GM18508 (cell line): ENCODE measurements around the gene GPX4.

Experiments used
- ATAC-seq: cut with Tn5 transposase; IDR thresholded peaks from one replicate; pipeline ENCODE4 v1.9.1; 2021; ENCODE audit warnings: moderate number of reproducible peaks; ENCODE audit not compliant: insufficient read depth, unreplicated experiment

GPX4 gene

DNA sequence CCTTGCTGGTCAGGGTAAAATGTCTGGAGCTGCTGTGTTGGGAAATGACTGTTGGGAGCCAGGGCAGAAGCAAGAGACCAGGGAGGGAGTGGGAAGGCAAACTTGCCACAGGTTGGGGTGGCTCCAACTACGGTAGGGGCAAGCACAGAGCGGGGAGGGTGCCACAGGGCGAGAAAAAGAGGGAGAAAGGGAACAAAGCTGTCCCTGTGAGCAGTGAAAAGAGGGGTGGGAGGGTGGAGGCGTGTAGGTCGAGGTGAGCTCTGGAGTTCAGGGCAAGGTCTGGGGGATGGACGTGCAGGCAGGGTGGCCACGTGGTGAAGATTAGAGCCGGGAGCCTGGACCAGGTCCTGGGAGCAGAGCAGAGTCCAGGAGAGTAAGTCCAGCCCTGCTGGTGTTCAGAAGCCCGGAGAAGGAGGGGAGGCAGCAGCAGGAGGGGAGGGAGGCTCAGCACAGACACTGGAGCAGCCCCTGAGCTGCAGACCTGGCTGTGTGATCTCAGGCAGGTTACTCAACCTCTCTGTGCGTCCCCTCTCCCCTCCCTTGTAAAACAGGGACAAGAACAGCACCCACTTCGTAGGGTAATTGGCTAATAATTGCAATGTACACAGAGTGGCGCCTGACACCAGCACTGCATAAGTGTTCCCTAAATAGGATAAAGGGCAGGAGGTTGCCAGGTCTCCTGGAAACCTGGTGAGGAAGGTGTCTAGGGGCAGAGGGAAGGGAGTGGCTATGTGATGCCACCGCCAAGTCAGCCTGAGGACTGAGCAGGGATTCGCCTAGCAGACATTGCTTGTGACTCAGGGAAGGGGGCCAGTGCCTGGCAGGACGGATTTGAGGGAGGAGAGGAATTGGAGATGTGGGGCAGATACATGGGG is 5.4 kb upstream of the GPX4 start:
- no peak for ATAC-seq

DNA sequence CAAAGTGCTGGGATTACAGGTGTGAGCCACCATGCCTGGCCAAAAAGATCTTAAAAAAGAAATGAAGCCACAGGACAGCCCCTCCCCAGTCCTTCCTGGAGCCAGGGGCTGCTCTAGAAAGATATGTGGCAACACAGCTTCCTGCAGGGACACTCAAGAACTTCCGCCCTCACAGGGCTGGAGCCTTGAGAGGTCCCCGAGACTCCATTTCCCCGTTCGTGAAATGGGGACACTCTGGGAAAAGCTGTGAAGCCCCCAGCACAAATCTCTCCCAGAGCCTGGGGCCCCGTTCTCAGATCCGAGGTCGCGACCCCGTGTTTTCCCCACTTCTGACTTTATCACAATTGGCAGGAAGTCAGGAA is 2.5 kb upstream of the GPX4 start:
- ATAC-seq = no peak

DNA sequence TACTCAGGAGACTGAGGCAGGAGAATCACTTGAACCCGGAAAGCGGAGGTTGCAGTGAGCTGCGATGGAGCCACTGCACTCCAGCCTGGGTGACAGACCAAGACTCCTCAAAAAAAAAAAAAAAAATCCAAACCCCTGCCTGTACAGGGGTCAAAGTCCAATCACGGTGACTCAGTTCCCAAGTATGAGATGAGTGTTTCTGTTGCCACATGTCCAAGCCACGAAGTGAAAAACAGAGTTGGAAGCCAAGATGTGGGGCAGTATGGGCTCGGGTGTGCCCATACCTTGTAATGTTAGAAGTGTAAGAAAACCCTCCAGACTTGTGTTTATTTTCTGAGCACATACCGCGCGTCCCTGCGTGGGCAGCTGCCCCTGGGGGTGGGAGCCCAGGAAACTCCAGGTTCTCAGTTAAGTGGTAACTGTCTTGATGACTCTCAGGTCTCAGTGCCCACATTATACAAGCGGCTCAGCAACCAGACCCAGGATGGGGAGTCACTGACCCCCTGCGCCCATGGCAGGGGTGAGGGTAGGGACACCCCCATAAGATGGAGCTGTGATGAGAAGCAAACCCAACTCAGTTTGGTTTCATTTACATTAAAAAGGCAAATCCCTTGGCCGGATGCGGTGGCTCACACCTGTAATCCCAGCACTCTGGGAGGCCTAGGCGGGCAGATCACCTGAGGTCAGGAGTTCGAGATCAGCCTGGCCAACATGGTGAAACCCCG is 1.2 kb upstream of the GPX4 start:
- ATAC-seq = no peak

DNA sequence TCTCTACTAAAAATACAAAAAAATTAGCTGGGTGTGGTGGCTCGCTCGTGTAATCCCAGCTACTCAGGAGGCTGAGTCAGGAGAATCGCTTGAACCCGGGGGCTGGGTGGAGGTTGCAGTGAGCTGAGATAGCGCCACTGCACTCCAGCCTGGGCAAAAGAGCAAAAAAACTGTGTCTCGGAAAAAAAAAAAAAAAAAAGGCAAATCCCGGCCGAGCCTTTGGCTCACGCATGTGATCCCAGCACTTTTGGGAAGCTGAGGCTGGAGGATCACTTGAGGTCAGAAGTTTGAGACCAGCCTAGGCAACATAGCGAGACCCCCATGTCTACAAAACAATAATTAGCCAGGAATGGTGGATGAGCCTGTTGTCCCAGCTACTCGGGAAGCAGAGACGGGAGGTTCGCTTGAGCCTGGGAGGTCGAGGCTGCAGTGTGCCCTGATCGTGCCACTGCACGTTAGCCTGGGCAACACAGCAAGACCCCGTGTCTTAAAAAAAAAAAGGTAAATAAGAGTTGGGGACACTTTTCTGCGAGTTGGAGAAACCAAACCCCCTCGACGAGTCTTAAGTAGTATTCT is 574 bp upstream of the GPX4 start:
- ATAC-seq = peak; percentile 2

DNA sequence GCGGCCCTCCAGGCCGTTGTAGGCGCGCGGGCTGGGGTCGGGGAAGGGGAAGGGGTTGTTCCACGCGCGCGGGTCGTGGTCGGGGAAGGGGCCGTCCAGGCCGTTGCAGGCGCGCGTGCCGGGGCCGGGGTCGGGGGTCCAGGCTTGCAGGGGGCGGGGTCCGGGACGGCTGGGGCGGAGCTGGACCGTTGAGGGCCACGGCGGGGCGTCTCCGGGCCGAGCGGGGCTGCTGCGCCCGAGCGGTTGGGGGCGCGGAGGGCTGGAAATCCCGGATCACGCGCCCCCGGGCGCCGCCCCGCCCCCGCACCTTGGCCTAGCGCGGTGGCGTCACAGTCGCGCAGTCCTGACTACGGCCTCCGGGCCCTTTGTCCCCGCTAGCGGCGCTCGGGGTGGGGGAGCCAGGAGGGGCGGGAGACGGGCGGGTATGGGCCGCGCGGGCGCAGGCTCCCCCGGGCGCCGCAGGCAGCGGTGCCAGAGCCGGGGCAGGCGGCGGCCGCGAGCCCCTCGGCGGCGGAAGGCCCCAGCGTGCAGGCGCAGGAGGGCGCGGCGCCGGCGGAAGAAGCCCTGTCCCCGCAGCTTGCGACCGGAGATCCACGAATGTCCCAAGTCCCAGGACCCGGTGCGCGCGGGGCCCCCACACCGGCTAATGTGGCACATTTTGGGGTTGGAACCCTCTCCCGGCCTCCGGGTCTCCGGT is 665 bp downstream of the GPX4 start:
- ATAC-seq = no peak

DNA sequence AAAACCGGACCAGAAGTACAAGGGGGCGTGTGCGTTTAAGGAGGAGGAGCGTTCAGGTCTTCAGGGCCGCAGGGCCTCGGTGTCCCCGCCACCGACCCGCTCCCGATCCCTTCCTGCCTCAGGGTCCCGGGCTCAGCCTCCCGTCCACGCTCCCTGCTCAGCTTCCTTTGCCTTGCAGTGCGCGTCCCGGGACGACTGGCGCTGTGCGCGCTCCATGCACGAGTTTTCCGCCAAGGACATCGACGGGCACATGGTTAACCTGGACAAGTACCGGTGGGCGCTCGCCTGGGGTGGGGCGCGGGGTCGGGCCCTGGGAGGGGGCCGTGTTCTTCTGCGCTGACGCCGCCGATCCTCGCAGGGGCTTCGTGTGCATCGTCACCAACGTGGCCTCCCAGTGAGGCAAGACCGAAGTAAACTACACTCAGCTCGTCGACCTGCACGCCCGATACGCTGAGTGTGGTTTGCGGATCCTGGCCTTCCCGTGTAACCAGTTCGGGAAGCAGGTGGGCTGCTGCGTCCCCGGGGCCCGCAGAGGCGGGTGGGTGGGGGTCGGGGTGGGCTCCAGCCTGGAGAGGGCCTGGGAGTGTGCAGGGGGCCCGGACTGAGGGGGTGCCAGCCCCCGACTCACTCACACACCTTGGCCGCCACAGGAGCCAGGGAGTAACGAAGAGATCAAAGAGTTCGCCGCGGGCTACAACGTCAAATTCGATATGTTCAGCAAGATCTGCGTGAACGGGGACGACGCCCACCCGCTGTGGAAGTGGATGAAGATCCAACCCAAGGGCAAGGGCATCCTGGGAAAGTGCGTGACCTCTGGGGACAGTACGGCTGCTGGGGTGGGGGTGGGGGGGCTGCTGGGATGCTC is 1.4 kb downstream of the GPX4 start:
- ATAC-seq = no peak

DNA sequence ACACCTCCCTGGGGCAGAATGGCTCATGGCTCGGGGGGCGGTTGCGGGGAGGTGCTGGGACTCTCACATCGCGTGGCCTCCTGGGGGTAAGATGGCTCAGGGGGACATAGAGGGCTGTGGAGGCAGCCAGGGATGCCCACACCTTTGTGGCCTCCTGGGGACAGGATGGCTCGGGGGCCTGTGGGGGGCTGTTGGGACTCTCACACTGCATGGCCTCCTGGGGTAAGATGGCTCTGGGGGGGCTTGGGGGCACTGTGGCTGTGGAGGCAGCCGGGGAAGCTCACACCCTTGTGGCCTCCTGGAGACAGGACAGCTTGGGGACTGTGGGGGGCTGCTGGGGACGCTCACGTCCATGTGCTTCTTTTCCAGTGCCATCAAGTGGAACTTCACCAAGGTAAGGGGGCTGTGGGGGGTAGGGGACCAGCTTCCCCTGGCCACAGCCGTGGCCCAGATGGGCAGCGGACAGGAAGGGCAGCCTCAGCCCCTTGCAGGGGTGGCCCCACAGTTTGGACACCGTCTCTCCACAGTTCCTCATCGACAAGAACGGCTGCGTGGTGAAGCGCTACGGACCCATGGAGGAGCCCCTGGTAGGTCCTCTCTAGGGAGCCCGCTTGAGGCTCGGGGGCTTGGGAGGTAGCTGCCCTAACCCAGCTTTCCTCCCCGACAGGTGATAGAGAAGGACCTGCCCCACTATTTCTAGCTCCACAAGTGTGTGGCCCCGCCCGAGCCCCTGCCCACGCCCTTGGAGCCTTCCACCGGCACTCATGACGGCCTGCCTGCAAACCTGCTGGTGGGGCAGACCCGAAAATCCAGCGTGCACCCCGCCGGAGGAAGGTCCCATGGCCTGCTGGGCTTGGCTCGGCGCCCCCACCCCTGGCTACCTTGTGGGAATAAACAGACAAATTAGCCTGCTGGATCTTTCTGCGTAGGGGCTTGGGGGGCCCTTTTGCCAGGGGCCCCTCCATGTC is 2.4 kb downstream of the GPX4 start:
- ATAC-seq = no peak

DNA sequence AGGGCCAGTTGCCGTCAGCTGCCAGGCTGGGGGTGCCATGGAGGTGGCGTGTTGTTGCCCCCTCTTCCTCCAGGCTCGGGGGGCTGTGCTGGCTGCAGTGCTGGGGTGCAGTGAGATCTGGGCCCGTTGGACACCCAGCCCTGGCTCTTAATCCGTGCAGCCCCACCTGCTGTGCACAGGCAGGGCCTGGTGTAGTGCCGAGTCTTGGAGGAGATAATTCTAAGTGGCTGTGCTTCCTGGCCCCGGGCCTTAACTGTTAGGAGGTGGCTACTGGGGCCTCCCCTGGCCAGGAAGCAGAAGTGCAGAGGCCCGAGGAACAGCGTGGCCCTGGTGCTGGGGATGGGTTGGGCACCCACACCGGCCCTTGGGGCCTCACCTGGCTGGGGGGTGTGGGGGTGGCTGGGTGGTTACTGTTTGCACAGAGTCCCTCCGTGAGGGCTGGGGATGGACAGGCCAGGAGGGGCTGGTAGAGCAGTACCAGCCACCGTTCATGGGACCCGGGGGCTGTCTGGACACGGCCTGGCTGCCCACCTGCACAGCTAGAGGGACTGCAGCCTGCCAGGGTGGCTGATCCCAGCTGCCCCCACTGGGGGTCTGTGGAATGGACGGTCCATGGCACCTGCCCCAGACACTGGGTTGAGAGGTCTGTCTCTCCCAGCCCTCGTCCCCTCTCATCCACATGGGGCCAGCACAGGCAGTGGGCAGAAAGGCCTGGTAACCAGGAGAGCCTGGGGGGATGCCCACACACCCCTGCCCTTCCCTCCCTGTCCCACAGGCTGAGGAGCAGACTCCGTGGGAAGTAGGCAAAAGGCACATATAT is 3.3 kb downstream of the GPX4 start:
- ATAC-seq = no peak

DNA sequence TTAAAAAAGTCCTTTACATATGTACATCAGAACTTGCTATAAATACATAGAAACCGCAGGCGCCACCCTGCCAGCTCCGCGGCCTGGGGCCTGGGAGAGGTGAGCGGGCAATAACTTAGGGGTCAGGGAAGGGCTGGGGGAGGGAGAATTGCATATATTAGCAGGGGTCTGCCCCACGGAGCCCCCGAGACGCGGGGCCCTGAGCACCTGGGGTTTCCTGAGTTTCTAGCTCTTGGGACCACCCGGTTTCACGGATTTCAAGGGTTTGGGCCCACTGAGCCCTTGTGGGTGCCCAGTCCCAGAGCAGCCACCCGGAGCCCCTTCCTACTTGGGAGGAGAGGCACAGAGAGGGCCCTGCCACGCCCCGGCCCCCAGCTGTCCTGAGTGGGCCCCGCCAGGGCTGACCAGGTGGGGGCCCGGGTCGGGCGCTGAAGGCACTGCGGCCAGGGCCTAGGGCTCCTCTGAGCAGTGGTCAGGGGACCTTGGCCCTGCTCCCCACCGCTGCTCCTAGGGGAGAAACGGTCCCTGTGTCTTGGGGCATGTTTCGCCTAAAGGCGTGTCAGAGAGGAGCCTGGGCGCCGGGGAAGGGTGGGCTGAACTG is 4.0 kb downstream of the GPX4 start:
- ATAC-seq = no peak

DNA sequence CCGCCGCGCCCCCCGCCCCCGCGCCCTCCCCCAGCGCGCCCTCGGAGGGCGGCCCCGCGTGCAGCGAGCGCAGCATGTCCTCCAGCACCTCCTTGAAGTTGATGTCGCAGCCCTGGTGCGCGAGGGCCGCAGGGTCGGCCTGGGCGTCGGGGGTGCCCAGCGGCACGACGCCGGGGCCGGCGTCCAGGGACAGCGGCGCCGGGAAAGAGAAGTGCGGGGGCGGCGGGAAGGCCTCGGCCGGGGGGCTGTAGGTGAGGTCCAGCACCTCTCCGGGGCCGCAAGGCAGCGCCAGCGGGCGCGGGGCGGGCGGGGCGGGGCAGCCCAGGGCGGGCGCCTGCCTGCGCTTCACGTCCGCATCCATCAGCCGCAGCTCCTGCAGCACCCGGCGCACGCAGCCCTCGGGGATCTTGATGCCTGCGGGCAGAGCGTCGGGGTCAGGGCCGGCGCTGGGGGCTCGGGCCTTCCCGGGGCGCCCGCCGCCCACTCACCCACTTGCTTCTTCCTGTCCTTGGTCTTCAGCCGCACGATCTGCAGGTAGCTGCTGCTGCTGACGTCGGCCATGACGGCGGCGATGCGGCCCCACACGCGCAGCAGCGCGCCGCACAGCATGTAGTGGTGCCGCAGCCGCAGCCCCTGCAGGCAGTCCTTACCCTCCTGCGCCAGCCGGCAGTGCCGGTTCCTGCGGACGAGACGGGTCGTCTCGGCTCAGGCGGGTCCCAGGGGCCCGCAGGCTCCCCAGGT is 4.7 kb downstream of the GPX4 start:
- no peak for ATAC-seq

DNA sequence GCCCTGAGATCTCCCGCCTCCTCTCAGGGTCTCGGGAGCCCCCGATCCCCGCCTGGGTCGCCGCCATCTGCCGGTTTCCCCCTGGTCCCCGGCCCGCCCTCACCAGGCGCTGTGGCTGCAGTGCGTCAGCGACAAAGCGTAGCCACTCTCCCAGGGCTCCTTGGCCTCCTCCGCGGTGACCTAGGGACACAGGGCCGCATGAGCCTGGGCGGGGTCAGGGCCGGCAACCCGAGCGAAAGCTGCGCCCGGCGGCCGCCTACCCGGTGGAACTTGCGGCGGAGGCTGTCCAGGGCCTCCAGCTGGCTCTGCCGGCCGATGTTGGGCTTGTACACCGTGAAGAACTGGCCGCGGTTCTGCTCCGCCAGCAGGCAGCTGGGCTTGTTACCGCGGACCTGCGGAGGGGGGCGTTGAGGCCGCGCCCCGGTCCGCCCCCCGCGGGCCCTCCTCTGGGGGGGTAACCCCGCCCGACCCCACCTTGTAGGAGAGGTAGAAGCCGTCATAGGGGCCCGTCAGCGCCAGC is 5.3 kb downstream of the GPX4 start:
- no peak for ATAC-seq

DNA sequence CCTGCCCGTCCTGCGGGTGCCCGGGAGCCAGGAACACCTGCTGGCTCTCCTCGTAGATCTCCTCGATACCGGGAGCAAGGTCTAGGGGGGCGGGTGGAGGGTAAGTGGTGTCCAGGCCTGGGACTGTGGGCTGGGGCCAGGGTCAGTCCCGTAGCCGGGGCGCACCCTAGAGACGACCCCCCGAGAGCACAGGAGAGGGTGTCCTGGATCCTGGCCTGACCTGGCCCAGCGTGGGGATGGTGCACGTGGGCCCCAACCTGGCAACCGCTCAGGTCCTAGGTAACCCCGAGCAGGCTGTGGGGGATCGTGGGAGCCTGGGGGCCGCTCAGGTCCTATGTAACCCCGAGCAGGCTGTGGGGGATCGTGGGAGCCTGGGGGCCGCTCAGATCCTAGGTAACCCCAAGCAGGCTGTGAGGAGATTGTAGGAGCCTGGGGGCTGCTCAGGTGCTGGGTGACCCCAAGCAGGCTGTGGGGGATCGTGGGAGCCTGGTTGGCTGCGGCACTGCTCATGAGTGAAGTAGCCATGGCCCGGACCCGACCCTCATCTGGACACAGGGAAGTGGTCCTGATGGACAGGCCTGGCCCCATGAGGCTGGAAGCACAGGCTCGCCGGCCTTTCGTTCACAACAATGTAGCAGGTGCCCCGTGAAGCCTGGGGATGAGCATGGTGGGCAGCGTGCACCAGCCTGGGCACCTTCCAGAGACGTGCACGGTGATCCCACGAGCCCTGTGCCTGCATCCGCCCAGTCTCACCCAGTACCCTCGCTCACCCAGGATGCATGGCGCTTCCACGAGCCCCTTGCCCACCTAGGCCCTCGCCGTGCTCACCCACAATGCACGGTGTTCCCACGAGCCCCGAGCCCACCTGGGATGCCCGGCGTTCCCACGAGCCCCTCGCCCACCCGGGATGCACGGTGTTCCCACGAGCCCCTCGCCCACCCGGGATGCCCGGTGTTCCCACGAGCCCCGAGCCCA is 6.2 kb downstream of the GPX4 start:
- no peak for ATAC-seq

DNA sequence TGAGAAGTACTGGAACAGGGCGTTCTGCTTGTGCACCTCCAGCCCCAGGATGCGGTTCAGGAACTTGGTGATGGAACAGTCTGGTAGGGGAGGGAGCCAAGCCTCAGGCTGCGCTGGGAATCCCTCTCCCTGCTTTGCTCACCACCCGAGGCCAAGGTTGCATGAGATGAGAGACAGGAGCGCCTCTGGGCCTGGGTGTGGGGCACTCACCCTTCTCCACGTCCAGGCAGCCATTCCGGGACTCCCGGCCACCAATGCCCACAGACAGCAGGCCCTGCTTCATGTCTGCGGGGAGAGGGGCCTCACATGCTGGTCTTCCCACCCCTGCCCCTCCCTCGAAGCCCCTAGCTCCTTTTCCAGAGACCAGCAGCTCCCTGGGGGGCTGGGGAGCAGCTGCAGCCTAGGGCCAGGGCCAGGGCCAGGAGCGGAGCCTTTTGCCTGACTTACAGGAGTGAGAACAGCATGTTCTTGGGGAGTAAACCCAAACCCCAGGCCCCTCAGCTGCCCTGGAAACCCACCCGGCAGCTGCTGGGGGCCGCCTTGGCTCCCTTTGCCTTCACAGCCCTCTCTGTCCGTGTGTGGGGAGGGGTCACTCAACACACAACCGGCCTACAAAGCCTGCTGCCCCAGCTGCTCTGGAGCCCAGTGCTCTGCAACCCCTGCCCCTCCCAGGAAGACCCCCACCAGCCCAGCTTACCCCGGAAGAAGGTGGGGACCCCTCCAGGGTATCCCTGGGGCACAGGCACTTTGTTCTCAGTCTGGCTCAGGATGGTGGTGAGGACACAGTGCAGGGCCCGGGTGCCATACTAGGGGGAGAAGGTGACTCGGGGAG is 7.2 kb downstream of the GPX4 start:
- no peak for ATAC-seq

DNA sequence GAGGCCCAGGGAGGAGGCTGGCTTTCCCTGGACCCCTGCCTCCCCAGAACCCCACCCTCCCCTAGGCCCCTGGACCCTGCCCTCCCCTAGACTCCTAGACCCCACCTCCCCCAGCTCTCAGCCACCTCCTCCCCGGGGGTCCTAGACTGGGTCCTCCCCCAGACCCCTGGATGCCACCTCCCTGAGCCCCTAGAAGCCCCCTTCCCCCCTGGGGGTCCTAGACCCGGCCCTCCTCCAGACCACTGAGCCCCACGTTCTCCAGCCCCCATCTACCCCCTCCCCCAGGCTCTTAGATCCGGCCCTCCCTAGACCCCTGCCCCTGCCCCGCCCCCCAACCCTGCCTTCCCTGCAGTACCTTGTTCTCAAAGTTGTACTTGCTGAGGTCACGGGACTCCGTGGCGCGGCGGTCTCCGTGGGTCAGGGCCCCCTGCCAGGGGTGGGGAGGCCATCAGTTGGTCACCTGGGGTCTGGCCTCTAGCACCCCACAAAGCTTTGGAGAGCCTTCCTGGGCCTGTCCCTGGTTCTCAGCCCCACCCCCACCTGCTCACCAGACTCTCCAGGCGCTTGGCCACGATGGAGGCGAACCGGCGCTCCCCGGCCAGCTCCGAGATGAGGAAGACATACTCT is 8.0 kb downstream of the GPX4 start:
- no peak for ATAC-seq
